ENCODE data around the gene CHSY1. TPM values are rescaled to one million over a fixed set of nuclear protein-coding genes. Genes with fewer than 3 reads are reported as not detected.

Gene CHSY1
- total RNA-seq, 1 experiment from 2014 or later, result 29.8 TPM

DNA sequence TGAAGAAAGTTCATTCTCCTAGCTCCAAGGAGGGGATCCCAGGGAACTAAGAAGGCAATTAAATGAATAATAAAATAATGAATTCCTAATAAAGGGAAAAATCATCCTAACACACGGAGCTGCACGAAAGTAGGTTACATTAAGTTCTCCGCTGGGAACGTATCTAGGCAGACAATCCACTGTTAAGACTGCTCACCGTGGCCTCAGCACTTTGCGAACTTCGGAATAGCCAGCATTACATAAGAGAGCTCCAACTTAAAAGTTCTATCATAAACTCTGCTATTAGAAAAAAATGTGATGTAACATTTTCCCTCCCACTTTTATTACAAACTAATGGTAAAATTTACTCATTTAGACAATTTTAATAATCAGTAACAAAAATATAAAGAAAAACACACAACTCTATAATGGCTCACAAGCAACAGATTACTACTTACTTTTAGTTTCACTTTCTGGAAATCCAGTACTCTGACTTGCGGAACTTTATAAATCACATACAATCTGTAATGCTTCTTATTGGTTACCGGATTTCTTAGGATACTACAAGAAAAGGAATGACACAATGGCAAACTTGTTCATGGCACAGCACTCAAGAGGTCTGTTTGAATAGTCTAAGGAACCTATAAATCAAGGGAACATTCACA is 34.7 kb upstream of the CHSY1 start:
- Mint-ChIP-seq H3K36me3 (ENCODE audit: insufficient read depth, unreplicated experiment) (peaks cover 90% of the 10 kb centered on the region), H3K27ac (ENCODE audit: low read depth, unreplicated experiment) (no peak overlapping the region), H3K4me3 (ENCODE audit: unreplicated experiment) (no peak overlapping the region), H3K4me1 (ENCODE audit: insufficient read depth, unreplicated experiment) (peaks cover 13% of the 10 kb centered on the region), H3K27me3 (ENCODE audit: insufficient read depth, unreplicated experiment) (no peaks in the 10 kb centered on the region), H3K9me3 (ENCODE audit: unreplicated experiment) (no peaks in the 10 kb centered on the region)
- BruUV-seq (replicated peaks), result no TSS peak
- no peak for DNase-seq (ENCODE audit: unreplicated experiment)
- intact Hi-C loops (cut with micrococcal nuclease), result no loop called here
- TF ChIP-seq, protein P1, sequence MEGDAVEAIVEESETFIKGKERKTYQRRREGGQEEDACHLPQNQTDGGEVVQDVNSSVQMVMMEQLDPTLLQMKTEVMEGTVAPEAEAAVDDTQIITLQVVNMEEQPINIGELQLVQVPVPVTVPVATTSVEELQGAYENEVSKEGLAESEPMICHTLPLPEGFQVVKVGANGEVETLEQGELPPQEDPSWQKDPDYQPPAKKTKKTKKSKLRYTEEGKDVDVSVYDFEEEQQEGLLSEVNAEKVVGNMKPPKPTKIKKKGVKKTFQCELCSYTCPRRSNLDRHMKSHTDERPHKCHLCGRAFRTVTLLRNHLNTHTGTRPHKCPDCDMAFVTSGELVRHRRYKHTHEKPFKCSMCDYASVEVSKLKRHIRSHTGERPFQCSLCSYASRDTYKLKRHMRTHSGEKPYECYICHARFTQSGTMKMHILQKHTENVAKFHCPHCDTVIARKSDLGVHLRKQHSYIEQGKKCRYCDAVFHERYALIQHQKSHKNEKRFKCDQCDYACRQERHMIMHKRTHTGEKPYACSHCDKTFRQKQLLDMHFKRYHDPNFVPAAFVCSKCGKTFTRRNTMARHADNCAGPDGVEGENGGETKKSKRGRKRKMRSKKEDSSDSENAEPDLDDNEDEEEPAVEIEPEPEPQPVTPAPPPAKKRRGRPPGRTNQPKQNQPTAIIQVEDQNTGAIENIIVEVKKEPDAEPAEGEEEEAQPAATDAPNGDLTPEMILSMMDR (IDR thresholded peaks at IDR 0.05; ENCODE audit: unreplicated experiment), result no peak
- ChIA-PET POLR2A (interaction anchor here (0.8 to 5.0 kb wide), 3 partner anchors 9 to 13 kb away, joined by 3 to 34 read pairs (median 5); partner anchors contain the start of gene SNRPA1), CTCF (interaction anchor here (0.9 to 21.3 kb wide), 3 partner anchors 8 to 353 kb away, joined by 6 to 320 read pairs (median 10); no protein-coding TSS in a partner anchor)

GRCh38 chr15:101283931-101284330 is 32.1 kb upstream of the CHSY1 start:
- no TSS peak for BruUV-seq (replicated peaks)
- Mint-ChIP-seq H3K27me3 (ENCODE audit: insufficient read depth, unreplicated experiment) (no peaks in the 10 kb centered on the region), H3K4me3 (ENCODE audit: unreplicated experiment) (no peak overlapping the region), H3K36me3 (ENCODE audit: insufficient read depth, unreplicated experiment) (peaks cover 88% of the 10 kb centered on the region), H3K27ac (ENCODE audit: low read depth, unreplicated experiment) (no peak overlapping the region), H3K4me1 (ENCODE audit: insufficient read depth, unreplicated experiment) (peaks cover 7% of the 10 kb centered on the region), H3K9me3 (ENCODE audit: unreplicated experiment) (no peaks in the 10 kb centered on the region)
- intact Hi-C loops (cut with micrococcal nuclease), result no loop called here
- POLR2A ChIA-PET, result interaction anchor here (5.0 kb wide), 1 partner anchor 11 kb away, joined by 34 read pairs; the partner anchor contains the start of gene SNRPA1
- no peak for DNase-seq (ENCODE audit: unreplicated experiment)
- CTCF ChIA-PET, result interaction anchor here (0.6 to 21.3 kb wide), 2 partner anchors 57 to 356 kb away, joined by 5 to 320 read pairs; no protein-coding TSS in a partner anchor
- TF ChIP-seq, protein P1 (IDR thresholded peaks at IDR 0.05; ENCODE audit: unreplicated experiment), result no peak

DNA sequence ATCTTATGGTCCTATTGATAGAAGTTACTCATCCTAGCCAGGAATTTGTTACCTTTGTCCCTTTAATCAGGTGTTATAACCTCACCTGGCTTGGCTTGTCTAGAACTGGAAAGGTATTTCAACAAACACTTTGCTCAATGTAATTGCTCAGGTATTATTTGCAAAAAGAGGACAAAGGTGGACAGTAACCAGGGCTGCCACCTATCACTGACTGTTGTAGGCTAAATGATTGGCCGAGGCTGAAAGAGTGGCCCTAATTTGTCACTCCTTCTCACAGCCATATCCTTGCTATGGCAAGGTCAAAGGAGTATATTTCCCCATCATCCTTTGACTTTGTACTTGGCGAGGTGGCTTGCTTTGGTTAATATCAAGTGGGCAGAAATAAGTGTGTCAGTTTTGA is 28.2 kb upstream of the CHSY1 start:
- DNase-seq (ENCODE audit: unreplicated experiment), result no peak
- Mint-ChIP-seq H3K9me3 (ENCODE audit: unreplicated experiment) (no peaks in the 10 kb centered on the region), H3K4me3 (ENCODE audit: unreplicated experiment) (no peak overlapping the region), H3K27ac (ENCODE audit: low read depth, unreplicated experiment) (no peak overlapping the region), H3K4me1 (ENCODE audit: insufficient read depth, unreplicated experiment) (peaks cover 8% of the 10 kb centered on the region), H3K36me3 (ENCODE audit: insufficient read depth, unreplicated experiment) (peaks cover 62% of the 10 kb centered on the region), H3K27me3 (ENCODE audit: insufficient read depth, unreplicated experiment) (no peaks in the 10 kb centered on the region)
- POLR2A ChIA-PET, result interaction anchor here (1.9 kb wide), 1 partner anchor 15 kb away, joined by 4 read pairs; the partner anchor contains the start of gene SNRPA1
- TF ChIP-seq, protein P1 (IDR thresholded peaks at IDR 0.05; ENCODE audit: unreplicated experiment), result no peak
- BruUV-seq (replicated peaks), result no TSS peak
- CTCF ChIA-PET, result interaction anchor here (1.1 kb wide), 1 partner anchor 15 kb away, joined by 3 read pairs; no protein-coding TSS in a partner anchor
- intact Hi-C loops (cut with micrococcal nuclease), result no loop called here

DNA sequence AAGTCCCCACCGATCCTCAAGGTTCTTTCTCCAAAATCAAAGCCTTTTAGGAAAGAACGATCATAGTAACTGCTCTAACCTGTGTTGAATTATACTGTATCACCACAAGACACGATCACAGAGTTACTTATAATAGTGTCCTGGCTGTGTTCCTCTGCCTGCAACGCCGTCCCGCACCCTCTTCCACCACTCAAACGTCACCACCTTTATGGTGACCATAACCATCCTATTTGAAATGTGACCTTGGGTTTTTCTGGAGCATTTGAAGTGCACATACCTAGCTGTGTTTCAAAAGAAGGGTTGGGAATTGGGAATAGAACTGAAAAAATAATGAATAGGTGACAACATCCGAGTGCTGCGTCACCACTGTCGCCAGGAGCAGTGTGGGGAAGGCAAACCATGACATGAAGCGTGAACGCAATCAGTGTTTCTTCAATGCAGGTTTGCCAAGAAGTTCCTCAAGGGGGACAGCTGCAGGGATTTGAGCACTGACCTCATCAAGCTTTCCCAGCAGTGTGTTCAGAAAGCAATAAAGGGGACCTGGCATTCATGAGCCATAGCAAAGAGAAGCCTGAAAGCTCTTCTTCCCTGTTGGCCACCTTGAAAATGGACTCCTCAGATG is 26.2 kb upstream of the CHSY1 start:
- intact Hi-C loops (cut with micrococcal nuclease), result no loop called here
- H3K4me3 Mint-ChIP-seq (ENCODE audit: unreplicated experiment), result peak overlapping the region; percentile 100
- no peak for DNase-seq (ENCODE audit: unreplicated experiment)
- no peaks in the 10 kb centered on the region for H3K27me3 Mint-ChIP-seq (ENCODE audit: insufficient read depth, unreplicated experiment)
- peaks cover 13% of the 10 kb centered on the region for H3K4me1 Mint-ChIP-seq (ENCODE audit: insufficient read depth, unreplicated experiment)
- POLR2A ChIA-PET, result interaction anchor here (0.7 to 1.1 kb wide), 3 partner anchors 8 to 18 kb away, joined by 3 to 13 read pairs (median 3); partner anchors contain the start of gene SNRPA1
- BruUV-seq (replicated peaks), result TSS peak; percentile 84
- H3K36me3 Mint-ChIP-seq (ENCODE audit: insufficient read depth, unreplicated experiment), result peaks cover 61% of the 10 kb centered on the region
- CTCF ChIA-PET, result interaction anchor here (0.5 to 1.1 kb wide), 2 partner anchors 10 to 399 kb away, joined by 3 to 10 read pairs; no protein-coding TSS in a partner anchor
- TF ChIP-seq, protein P1 (IDR thresholded peaks at IDR 0.05; ENCODE audit: unreplicated experiment), result no peak
- peak overlapping the region; percentile 99 for H3K27ac Mint-ChIP-seq (ENCODE audit: low read depth, unreplicated experiment)
- H3K9me3 Mint-ChIP-seq (ENCODE audit: unreplicated experiment), result no peaks in the 10 kb centered on the region
